Smooth muscle cell (in vitro differentiated cells): ENCODE results near the gene LRRFIP2. TPM values are rescaled to one million over a fixed set of nuclear protein-coding genes. Genes with fewer than 3 reads are reported as not detected.

Experiments
- DNase-seq: peaks from one replicate; lab custom pipeline; 2025; ENCODE audit not compliant: unreplicated experiment; lab: John Stamatoyannopoulos, UW
- H2AFZ ChIP-seq: fragments of 200-600 bp; sonication (generic); 2 replicates; pipeline ENCODE4 v1.6.0; 2016; ENCODE audit warnings: antibody characterized with exemption, low read depth, mild to moderate bottlenecking
- H3F3A ChIP-seq: fragments of 200-600 bp; sonication (generic); 2 replicates; pipeline ENCODE4 v1.6.0; 2017; ENCODE audit warnings: antibody characterized with exemption, low read depth
- H3K27ac ChIP-seq: fragments of 200-600 bp; sonication (generic); 2 replicates; pipeline ENCODE4 v1.5.1; 2016; ENCODE audit warnings: low read depth, mild to moderate bottlenecking
- H3K27me3 ChIP-seq: fragments of 200-600 bp; sonication (generic); 2 replicates; pipeline ENCODE4 v1.6.1; 2016; ENCODE audit warnings: low read depth, mild to moderate bottlenecking
- H3K36me3 ChIP-seq: fragments of 200-600 bp; sonication (generic); 2 replicates; pipeline ENCODE4 v1.5.1; 2016; ENCODE audit warnings: low read depth
- H3K4me1 ChIP-seq: fragments of 200-600 bp; sonication (generic); 2 replicates; pipeline ENCODE4 v1.5.1; 2016; ENCODE audit warnings: low read depth
- H3K4me2 ChIP-seq: fragments of 200-600 bp; sonication (generic); 2 replicates; pipeline ENCODE4 v1.6.0; 2016; ENCODE audit warnings: mild to moderate bottlenecking
- H3K4me3 ChIP-seq: fragments of 200-600 bp; sonication (generic); 2 replicates; pipeline ENCODE4 v1.5.1; 2016; ENCODE audit warnings: mild to moderate bottlenecking
- H3K79me2 ChIP-seq: fragments of 200-600 bp; sonication (generic); 2 replicates; pipeline ENCODE4 v1.6.0; 2016; ENCODE audit warnings: low read depth, mild to moderate bottlenecking
- H3K9ac ChIP-seq: fragments of 200-600 bp; sonication (generic); 2 replicates; pipeline ENCODE4 v1.6.0; 2016; ENCODE audit warnings: low read depth
- H3K9me3 ChIP-seq: fragments of 200-600 bp; sonication (generic); replicated peaks from 2 replicates; pipeline ENCODE4 v1.5.1; 2016; ENCODE audit warnings: low read depth
- H4K20me1 ChIP-seq: fragments of 200-600 bp; sonication (generic); 2 replicates; pipeline ENCODE4 v1.6.0; 2016; ENCODE audit warnings: low read depth
- WGBS: methylation state at CpG from one replicate; pipeline ENCODE4 v1.1.7; 2016; ENCODE audit warnings: low lambda C conversion rate; 5-methylcytosine and 5-hydroxymethylcytosine counted together
- polyA plus RNA-seq: library from polyadenylated mRNA; unstranded; fragments of >200 nt; fragmentation: Nextera tagmentation; extraction: Ambion mirVana; gene quantifications from 2 replicates; pipeline ENCODE4 v1.2.1, GENCODE V29; 2016
- total RNA-seq: library from RNA; depleted of rRNA; stranded (reverse); fragments of >200 nt; gene quantifications from 2 replicates; pipeline ENCODE4 v1.2.3, GENCODE V29; 2014
- TF ChIP-seq, protein P1 (sequence below): fragments of 200-600 bp; sonication (generic); IDR thresholded peaks from 2 replicates; pipeline ENCODE4 v1.5.1; 2017; ENCODE audit warnings: borderline replicate concordance, mild to moderate bottlenecking, antibody characterized with exemption; ENCODE audit not compliant: insufficient read depth, poor library complexity, severe bottlenecking

LRRFIP2 gene
- total and polyA plus RNA-seq, 2 experiments from 2014 or later: 25.6 to 34.6 TPM

DNA sequence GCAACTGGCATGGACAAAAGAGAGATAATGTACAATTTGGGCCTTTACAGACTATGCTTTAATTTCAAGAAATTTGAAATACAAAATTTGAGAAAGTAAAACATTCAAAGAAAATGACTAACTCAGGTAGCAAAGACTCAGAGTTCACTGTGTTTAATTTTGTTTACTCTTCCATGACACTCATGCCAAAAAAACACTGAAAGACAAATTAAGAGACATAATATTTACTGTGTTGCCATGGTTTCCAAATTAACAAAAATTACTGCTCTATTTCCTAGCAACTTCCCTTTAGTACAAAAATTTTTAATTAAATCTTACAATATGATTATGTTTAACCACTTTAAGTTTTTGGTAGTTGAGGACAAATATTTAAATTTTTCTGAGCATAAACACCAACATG lies 29.6 kb downstream of the LRRFIP2 start:
- DNase-seq: no peak
- Histone ChIP-seq H3K9ac (peak overlapping the region; percentile 44), H3K79me2 (no peaks in the 10 kb centered on the region)

GRCh38 chr3:37143821-37144220 lies 30.6 kb downstream of the LRRFIP2 start:
- TF ChIP-seq, protein P1, sequence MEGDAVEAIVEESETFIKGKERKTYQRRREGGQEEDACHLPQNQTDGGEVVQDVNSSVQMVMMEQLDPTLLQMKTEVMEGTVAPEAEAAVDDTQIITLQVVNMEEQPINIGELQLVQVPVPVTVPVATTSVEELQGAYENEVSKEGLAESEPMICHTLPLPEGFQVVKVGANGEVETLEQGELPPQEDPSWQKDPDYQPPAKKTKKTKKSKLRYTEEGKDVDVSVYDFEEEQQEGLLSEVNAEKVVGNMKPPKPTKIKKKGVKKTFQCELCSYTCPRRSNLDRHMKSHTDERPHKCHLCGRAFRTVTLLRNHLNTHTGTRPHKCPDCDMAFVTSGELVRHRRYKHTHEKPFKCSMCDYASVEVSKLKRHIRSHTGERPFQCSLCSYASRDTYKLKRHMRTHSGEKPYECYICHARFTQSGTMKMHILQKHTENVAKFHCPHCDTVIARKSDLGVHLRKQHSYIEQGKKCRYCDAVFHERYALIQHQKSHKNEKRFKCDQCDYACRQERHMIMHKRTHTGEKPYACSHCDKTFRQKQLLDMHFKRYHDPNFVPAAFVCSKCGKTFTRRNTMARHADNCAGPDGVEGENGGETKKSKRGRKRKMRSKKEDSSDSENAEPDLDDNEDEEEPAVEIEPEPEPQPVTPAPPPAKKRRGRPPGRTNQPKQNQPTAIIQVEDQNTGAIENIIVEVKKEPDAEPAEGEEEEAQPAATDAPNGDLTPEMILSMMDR: no peak
- H3K79me2 ChIP-seq: no peaks in the 10 kb centered on the region

More for the DNA sequence above, 29.6 kb downstream of the LRRFIP2 start:
- H4K20me1 ChIP-seq: peaks cover 9% of the 10 kb centered on the region
- no peaks in the 10 kb centered on the region for H3K4me1 ChIP-seq
- no peak overlapping the region for H3K4me2 ChIP-seq
- no peak overlapping the region for H3K4me3 ChIP-seq
- H3K27me3 ChIP-seq: no peaks in the 10 kb centered on the region
- H3F3A ChIP-seq: no peaks in the 10 kb centered on the region
- peak overlapping the region; percentile 32 for H3K27ac ChIP-seq
- peaks cover 28% of the 10 kb centered on the region for H3K36me3 ChIP-seq
- H3K9me3 ChIP-seq: no peaks in the 10 kb centered on the region
- no peak overlapping the region for H2AFZ ChIP-seq
- TF ChIP-seq, protein P1: no peak

DNA sequence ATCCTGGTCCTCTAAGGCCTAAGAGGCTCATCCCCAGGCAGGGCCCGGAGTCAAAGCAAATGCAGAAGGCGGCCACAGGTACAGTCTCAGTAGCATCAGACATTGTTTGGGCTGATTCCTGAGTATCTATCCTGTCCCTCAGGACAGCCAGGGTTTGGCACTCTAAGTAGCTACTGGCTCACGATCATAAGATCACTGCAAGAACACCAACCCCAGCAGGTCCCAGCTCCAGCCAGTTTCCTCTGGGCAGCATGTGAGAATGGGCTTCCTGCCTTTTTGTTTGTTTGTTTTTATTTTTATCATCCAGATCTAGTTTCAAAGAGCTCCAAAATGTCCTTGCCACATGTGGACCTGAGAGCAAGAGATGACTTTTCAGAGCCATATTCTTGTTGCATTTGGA lies 32.7 kb downstream of the LRRFIP2 start:
- TF ChIP-seq, protein P1: no peak
- Histone ChIP-seq H3K4me1 (no peaks in the 10 kb centered on the region), H3K36me3 (peaks cover 13% of the 10 kb centered on the region), H3F3A (no peaks in the 10 kb centered on the region), H2AFZ (no peak overlapping the region), H3K79me2 (no peaks in the 10 kb centered on the region), H3K9ac (no peak overlapping the region), H3K4me2 (no peak overlapping the region), H3K4me3 (no peak overlapping the region), H3K27me3 (no peaks in the 10 kb centered on the region), H4K20me1 (peaks cover 4% of the 10 kb centered on the region), H3K9me3 (no peaks in the 10 kb centered on the region), H3K27ac (no peak overlapping the region)
- 100% methylated on average over 3 of the region's 3 CpGs for WGBS
- DNase-seq: no peak

More at GRCh38 chr3:37143821-37144220, 30.6 kb downstream of the LRRFIP2 start:
- H2AFZ ChIP-seq: no peak overlapping the region
- DNase-seq: no peak
- H3K27me3 ChIP-seq: no peaks in the 10 kb centered on the region
- no peaks in the 10 kb centered on the region for H3F3A ChIP-seq
- peaks cover 9% of the 10 kb centered on the region for H4K20me1 ChIP-seq
- H3K4me1 ChIP-seq: no peaks in the 10 kb centered on the region
- H3K9me3 ChIP-seq: no peaks in the 10 kb centered on the region
- H3K36me3 ChIP-seq: peaks cover 28% of the 10 kb centered on the region
- 98% methylated on average over 9 of the region's 9 CpGs for WGBS
- no peak overlapping the region for H3K4me2 ChIP-seq
- no peak overlapping the region for H3K4me3 ChIP-seq
- no peak overlapping the region for H3K9ac ChIP-seq
- no peak overlapping the region for H3K27ac ChIP-seq

- Histone ChIP-seq H4K20me1 (peaks cover 4% of the 10 kb centered on the region), H3K27me3 (no peaks in the 10 kb centered on the region), H3K4me2 (no peak overlapping the region), H3K4me1 (no peaks in the 10 kb centered on the region), H3K36me3 (peaks cover 8% of the 10 kb centered on the region), H3F3A (no peaks in the 10 kb centered on the region), H3K9ac (no peak overlapping the region), H3K27ac (no peak overlapping the region), H3K4me3 (no peak overlapping the region), H3K79me2 (no peaks in the 10 kb centered on the region), H2AFZ (no peak overlapping the region), H3K9me3 (no peaks in the 10 kb centered on the region)
- TF ChIP-seq, protein P1: no peak
- 98% methylated on average over 3 of the region's 3 CpGs for WGBS
- no peak for DNase-seq
These were observed 33.4 kb downstream of the LRRFIP2 start for GRCh38 chr3:37140899-37141541.
